ENCODE measurements around the gene C1orf159.

Gene C1orf159

GRCh38 chr1:1063945-1064831 lies 51.7 kb downstream of the C1orf159 start (continued):
- peak; percentile 87 for TF ChIP-seq BCL11A (tag by site-specific recombination; IDR thresholded peaks at IDR 0.05; ENCODE audit: low read depth)
- TF ChIP-seq ZBTB8A (tag by site-specific recombination; IDR thresholded peaks at IDR 0.05), result peak; percentile 64
- no peak for TF ChIP-seq ZNF513 (tag by site-specific recombination; IDR thresholded peaks at IDR 0.05)
- no peak for TF ChIP-seq HOXC10 (CRISPR knock-in tag; IDR thresholded peaks at IDR 0.05)
- TF ChIP-seq, protein P1, sequence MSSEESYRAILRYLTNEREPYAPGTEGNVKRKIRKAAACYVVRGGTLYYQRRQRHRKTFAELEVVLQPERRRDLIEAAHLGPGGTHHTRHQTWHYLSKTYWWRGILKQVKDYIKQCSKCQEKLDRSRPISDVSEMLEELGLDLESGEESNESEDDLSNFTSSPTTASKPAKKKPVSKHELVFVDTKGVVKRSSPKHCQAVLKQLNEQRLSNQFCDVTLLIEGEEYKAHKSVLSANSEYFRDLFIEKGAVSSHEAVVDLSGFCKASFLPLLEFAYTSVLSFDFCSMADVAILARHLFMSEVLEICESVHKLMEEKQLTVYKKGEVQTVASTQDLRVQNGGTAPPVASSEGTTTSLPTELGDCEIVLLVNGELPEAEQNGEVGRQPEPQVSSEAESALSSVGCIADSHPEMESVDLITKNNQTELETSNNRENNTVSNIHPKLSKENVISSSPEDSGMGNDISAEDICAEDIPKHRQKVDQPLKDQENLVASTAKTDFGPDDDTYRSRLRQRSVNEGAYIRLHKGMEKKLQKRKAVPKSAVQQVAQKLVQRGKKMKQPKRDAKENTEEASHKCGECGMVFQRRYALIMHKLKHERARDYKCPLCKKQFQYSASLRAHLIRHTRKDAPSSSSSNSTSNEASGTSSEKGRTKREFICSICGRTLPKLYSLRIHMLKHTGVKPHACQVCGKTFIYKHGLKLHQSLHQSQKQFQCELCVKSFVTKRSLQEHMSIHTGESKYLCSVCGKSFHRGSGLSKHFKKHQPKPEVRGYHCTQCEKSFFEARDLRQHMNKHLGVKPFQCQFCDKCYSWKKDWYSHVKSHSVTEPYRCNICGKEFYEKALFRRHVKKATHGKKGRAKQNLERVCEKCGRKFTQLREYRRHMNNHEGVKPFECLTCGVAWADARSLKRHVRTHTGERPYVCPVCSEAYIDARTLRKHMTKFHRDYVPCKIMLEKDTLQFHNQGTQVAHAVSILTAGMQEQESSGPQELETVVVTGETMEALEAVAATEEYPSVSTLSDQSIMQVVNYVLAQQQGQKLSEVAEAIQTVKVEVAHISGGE (tag by site-specific recombination; conservative IDR thresholded peaks at IDR 0.05; ENCODE audit: low read depth), result no peak
- no peak for TF ChIP-seq YY2 (tag by site-specific recombination; IDR thresholded peaks at IDR 0.05)
- no peak for TF ChIP-seq REST (tag by site-specific recombination; IDR thresholded peaks at IDR 0.05)
- peak; percentile 47; the same call in 1 of the 2 replicates for TF ChIP-seq BCL11B (tag by site-specific recombination; IDR thresholded peaks at IDR 0.05; ENCODE audit: low read depth)
- no peak for TF ChIP-seq ZNF132 (tag by site-specific recombination; IDR thresholded peaks at IDR 0.05; ENCODE audit: borderline replicate concordance)
- TF ChIP-seq ZNF629 (tag by site-specific recombination; IDR thresholded peaks at IDR 0.05), result peak; percentile 94
- TF ChIP-seq ZNF830 (tag by site-specific recombination; IDR thresholded peaks at IDR 0.05; ENCODE audit: low read depth), result no peak
- peak; percentile 98 for TF ChIP-seq CTCF (tag by site-specific recombination; IDR thresholded peaks at IDR 0.05)
- TF ChIP-seq TRIM28 (IDR thresholded peaks at IDR 0.05; ENCODE audit: borderline replicate concordance, low read length), result no peak
- TF ChIP-seq, protein P2, sequence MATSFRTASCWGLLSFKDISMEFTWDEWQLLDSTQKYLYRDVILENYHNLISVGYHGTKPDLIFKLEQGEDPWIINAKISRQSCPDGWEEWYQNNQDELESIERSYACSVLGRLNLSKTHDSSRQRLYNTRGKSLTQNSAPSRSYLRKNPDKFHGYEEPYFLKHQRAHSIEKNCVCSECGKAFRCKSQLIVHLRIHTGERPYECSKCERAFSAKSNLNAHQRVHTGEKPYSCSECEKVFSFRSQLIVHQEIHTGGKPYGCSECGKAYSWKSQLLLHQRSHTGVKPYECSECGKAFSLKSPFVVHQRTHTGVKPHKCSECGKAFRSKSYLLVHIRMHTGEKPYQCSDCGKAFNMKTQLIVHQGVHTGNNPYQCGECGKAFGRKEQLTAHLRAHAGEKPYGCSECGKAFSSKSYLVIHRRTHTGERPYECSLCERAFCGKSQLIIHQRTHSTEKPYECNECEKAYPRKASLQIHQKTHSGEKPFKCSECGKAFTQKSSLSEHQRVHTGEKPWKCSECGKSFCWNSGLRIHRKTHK (tag by site-specific recombination; IDR thresholded peaks at IDR 0.05), result no peak
- TF ChIP-seq ZNF10 (tag by site-specific recombination; IDR thresholded peaks at IDR 0.05), result no peak
- TF ChIP-seq ZNF335 (tag by site-specific recombination; conservative IDR thresholded peaks at IDR 0.05), result peak; percentile 79
- TF ChIP-seq ZNF626 (tag by site-specific recombination; IDR thresholded peaks at IDR 0.05), result no peak
- no peak for TF ChIP-seq PRDM4 (tag by site-specific recombination; IDR thresholded peaks at IDR 0.05)
- TF ChIP-seq FEZF1 (tag by site-specific recombination; IDR thresholded peaks at IDR 0.05), result no peak
- TF ChIP-seq ZNF529 (tag by site-specific recombination; IDR thresholded peaks at IDR 0.05; ENCODE audit: insufficient replicate concordance), result no peak
- TF ChIP-seq ZNF76 (tag by site-specific recombination; IDR thresholded peaks at IDR 0.05; ENCODE audit: borderline replicate concordance, low read depth), result no peak
- TF ChIP-seq BCL6B (tag by site-specific recombination; IDR thresholded peaks at IDR 0.05), result no peak
